K562 (cell line): ENCODE results near the gene VRK1. TPM values are rescaled to one million over a fixed set of nuclear protein-coding genes. Genes with fewer than 3 reads are reported as not detected.

Experiments used
- ATAC-seq: fragments of 200-7000 bp; cut with Tn5 transposase; 3 replicates; pipeline ENCODE4 v1.9.1; 2020; ENCODE audit warnings: moderate library complexity
- BruUV-seq: library from RNA; stranded (reverse); fragments of 400-500 nt; replicated peaks from 2 replicates; lab custom pipeline; 2021; lab: Mats Ljungman, UMichigan
- CTCF ChIA-PET: fragments of 300-600 bp; formaldehyde crosslinking; extraction: SDS; loops from one replicate; lab custom pipeline; 2021; ENCODE audit warnings: low intra/inter-chr PET ratio; lab: Yijun Ruan, JAX
- POLR2A ChIA-PET: fragments of 300-600, 350-650 bp; sonication (Branson Sonifier 250); formaldehyde crosslinking; extraction: SDS; loops from one replicate; lab custom pipeline; 2021; ENCODE audit warnings: antibody characterized with exemption, inconsistent platforms; lab: Yijun Ruan, JAX
- DNase-seq, 4 experiments: peaks; one replicate each; pipeline versions ENCODE4 v3.0.0 to v3.0.0-alpha.2; 2011 to 2018; ENCODE audit warnings: low spot score in 3 of 4, mixed read lengths in 3 of 4; ENCODE audit errors: extremely low read depth in 1 of 4
- FAIRE-seq: peaks from 2 replicates; lab custom pipeline; 2011; peaks lifted over from hg19 to GRCh38; lab: Jason Lieb, UNC
- H2AFZ ChIP-seq: 2 replicates; pipeline ENCODE4 v1.6.0; 2011; ENCODE audit warnings: low read depth, low read length, control low read depth, inconsistent platforms
- H3K27ac ChIP-seq: fragments of 200-600 bp; 3 replicates; pipeline ENCODE4 v1.8.0; 2011; ENCODE audit warnings: low read depth, mild to moderate bottlenecking, control low read depth, inconsistent platforms, low read length, moderate library complexity, mixed read lengths; ENCODE audit errors: extremely low read depth
- H3K27me3 ChIP-seq, 2 experiments: fragments of 300-600 bp in 1 of 2; 2 replicates in 1 of 2; 3 replicates in 1 of 2; pipeline versions ENCODE4 v1.6.0 to v1.8.0; 2011; ENCODE audit warnings: inconsistent platforms in 2 of 2, low read length in 2 of 2, mild to moderate bottlenecking in 1 of 2, mixed read lengths in 1 of 2, moderate library complexity in 1 of 2; ENCODE audit not compliant: control insufficient read depth in 2 of 2, insufficient read depth in 2 of 2
- H3K36me3 ChIP-seq: fragments of 300-600 bp; 3 replicates; pipeline ENCODE4 v1.8.0; 2011; ENCODE audit warnings: mild to moderate bottlenecking, low read length, inconsistent platforms; ENCODE audit not compliant: control insufficient read depth, insufficient read depth
- H3K4me1 ChIP-seq, 2 experiments: fragments of 200-600 bp in 1 of 2; replicated peaks in 1 of 2; 2 replicates in 1 of 2; 3 replicates in 1 of 2; pipeline versions ENCODE4 v1.5.1 to v1.8.0; 2011; ENCODE audit warnings: inconsistent platforms in 2 of 2, low read length in 2 of 2, mild to moderate bottlenecking in 1 of 2, mixed read lengths in 1 of 2, moderate library complexity in 1 of 2; ENCODE audit not compliant: control insufficient read depth in 2 of 2, insufficient read depth in 2 of 2
- H3K4me2 ChIP-seq: 2 replicates; pipeline ENCODE4 v1.6.1; 2011; ENCODE audit warnings: low read length, control low read depth, inconsistent platforms, mixed read lengths; ENCODE audit not compliant: insufficient read depth
- H3K4me3 ChIP-seq: fragments of 200-600 bp; sonication (generic), shearing (Covaris generic); 2 replicates; pipeline ENCODE4 v1.5.1; 2016; ENCODE audit warnings: control low read depth, inconsistent platforms
- H3K79me2 ChIP-seq: fragments of 200-600 bp; 3 replicates; pipeline ENCODE4 v1.8.0; 2011; ENCODE audit warnings: low read length, inconsistent platforms; ENCODE audit not compliant: control insufficient read depth, insufficient read depth
- H3K9ac ChIP-seq, 2 experiments: 2 replicates each; pipeline versions ENCODE4 v1.6.0 to v1.6.1; 2011; ENCODE audit warnings: low read depth in 2 of 2, low read length in 2 of 2, control low read depth in 1 of 2, inconsistent platforms in 1 of 2, mild to moderate bottlenecking in 1 of 2, mixed read lengths in 1 of 2; ENCODE audit not compliant: insufficient read depth in 1 of 2
- H3K9me1 ChIP-seq: one replicate; pipeline ENCODE4 v1.6.0; 2011; ENCODE audit warnings: inconsistent platforms, mild to moderate bottlenecking, low read length, moderate library complexity; ENCODE audit not compliant: control insufficient read depth, insufficient read depth
- H3K9me3 ChIP-seq: replicated peaks from 2 replicates; pipeline ENCODE4 v1.5.1; 2011; ENCODE audit warnings: low read depth, low read length, inconsistent platforms; ENCODE audit not compliant: control insufficient read depth, insufficient read depth
- H4K20me1 ChIP-seq: replicated peaks from 2 replicates; pipeline ENCODE4 v1.6.1; 2011; ENCODE audit warnings: low read length, inconsistent platforms, mixed read lengths; ENCODE audit not compliant: control insufficient read depth, insufficient read depth
- FOXM1 ChIP-seq, 2 experiments: fragments of 450-650 bp in 1 of 2; sonication (generic) in 1 of 2; formaldehyde crosslinking in 1 of 2; IDR thresholded peaks; 2 replicates each; pipeline versions ENCODE4 v1.6.1 to v1.9.0; 2017 to 2022; ENCODE audit warnings: low read depth in 2 of 2, mild to moderate bottlenecking in 2 of 2, missing genetic modification reagents in 1 of 2, moderate library complexity in 1 of 2
- GATAD2A ChIP-seq: fragments of 450-650 bp; IDR thresholded peaks from 2 replicates; pipeline ENCODE4 v1.6.1; 2017
- JUNB ChIP-seq: fragments of 450-650 bp; formaldehyde crosslinking; conservative IDR thresholded peaks from 2 replicates; pipeline ENCODE4 v1.4.0; 2020; ENCODE audit warnings: mild to moderate bottlenecking
- NCOA4 ChIP-seq: fragments of 450-650 bp; IDR thresholded peaks from 2 replicates; pipeline ENCODE4 v1.6.1; 2018; ENCODE audit warnings: mild to moderate bottlenecking; ENCODE audit not compliant: partially characterized antibody
- PPARD ChIP-seq: fragments of 250-450 bp; sonication (Bioruptor Pico); IDR thresholded peaks from 2 replicates; pipeline ENCODE4 v1.8.0; 2022; ENCODE audit warnings: inconsistent platforms, mild to moderate bottlenecking, moderate library complexity
- SRSF9 ChIP-seq: fragments of 200-400 bp; formaldehyde crosslinking; IDR thresholded peaks from 2 replicates; pipeline ENCODE4 v1.6.1; 2017; ENCODE audit warnings: low read depth, low read length, borderline replicate concordance
- TBP ChIP-seq: optimal IDR thresholded peaks from 2 replicates; pipeline ENCODE3; 2011; ENCODE audit warnings: low read depth, low read length, improper control_type of control experiment
- TRIM24 ChIP-seq, 2 experiments: fragments of 450-650 bp; IDR thresholded peaks; 2 replicates each; pipeline ENCODE4 v1.6.1; 2016
- ZKSCAN3 ChIP-seq: fragments of 250-450 bp; sonication (Bioruptor Pico); IDR thresholded peaks from 2 replicates; pipeline ENCODE4 v1.4.0; 2020
- ZNF133 ChIP-seq: fragments of 250-450 bp; sonication (Bioruptor Pico); IDR thresholded peaks from 2 replicates; pipeline ENCODE4 v1.4.0; 2020; ENCODE audit warnings: mild to moderate bottlenecking
- ZNF239 ChIP-seq: fragments of 250-450 bp; sonication (Bioruptor Pico); IDR thresholded peaks from 2 replicates; pipeline ENCODE4 v1.4.0; 2020; ENCODE audit warnings: mild to moderate bottlenecking
- ZNF280A ChIP-seq: fragments of 450-650 bp; IDR thresholded peaks from 2 replicates; pipeline ENCODE4 v1.6.1; 2018; ENCODE audit warnings: mild to moderate bottlenecking, low read depth; ENCODE audit not compliant: partially characterized antibody
- ZNF507 ChIP-seq: conservative IDR thresholded peaks from 2 replicates; pipeline ENCODE4 v1.6.1; 2017; ENCODE audit warnings: missing genetic modification characterization, missing compliant biosample characterization
- ZNF644 ChIP-seq: fragments of 200-800 bp; sonication (Bioruptor generic); IDR thresholded peaks from 2 replicates; pipeline ENCODE4 v1.6.1; 2016; ENCODE audit warnings: low read depth, missing genetic modification characterization, missing compliant biosample characterization
- ZNF780A ChIP-seq: fragments of 250-450 bp; sonication (Bioruptor Pico); IDR thresholded peaks from 2 replicates; pipeline ENCODE4 v1.5.0; 2021; ENCODE audit warnings: mild to moderate bottlenecking
- ZSCAN29 ChIP-seq: fragments of 450-650 bp; IDR thresholded peaks from 2 replicates; pipeline ENCODE4 v1.6.1; 2017
- WGBS: fragments of 100-300 bp; shearing (Covaris generic); methylation state at CpG from one replicate; pipeline ENCODE4 v1.1.6; 2016; ENCODE audit warnings: low coverage, mixed read lengths; ENCODE audit not compliant: insufficient coverage; ENCODE audit errors: missing lambda C conversion rate; 5-methylcytosine and 5-hydroxymethylcytosine counted together
- in situ Hi-C: fragments of 300-500 bp; cut with MboI; formaldehyde crosslinking; loops from 4 replicates; pipeline ENCODE4 v1.15.0; 2018; ENCODE audit warnings: inconsistent platforms, mixed read lengths
- intact Hi-C: fragments of 100-400 bp; cut with micrococcal nuclease; formaldehyde crosslinking; loops from 2 replicates; pipeline ENCODE4 v1.14.2; 2022
- polyA plus RNA-seq, 8 experiments: library from polyadenylated mRNA; depleted of rRNA in 4 of 8; stranded (reverse) in 5 of 8; unstranded in 3 of 8; fragments of >200 nt; fragmentation: Nextera tagmentation in 2 of 8; fragmentation: Illumina TruSeq in 1 of 8; extraction: Ambion mirVana in 2 of 8; extraction: Trizol in 1 of 8; gene quantifications; 2 replicates each; pipeline versions ENCODE4 v1.2.1 to v1.2.3, GENCODE V29; 2011 to 2014; ENCODE audit warnings: inconsistent platforms in 1 of 8, missing spikeins in 1 of 8
- total RNA-seq, 7 experiments: library from RNA; depleted of rRNA in 6 of 7; stranded (reverse); fragments of >200 nt in 6 of 7; fragmentation: Illumina TruSeq in 2 of 7; extraction: Trizol in 2 of 7; gene quantifications; 2 replicates each; pipeline versions ENCODE4 v1.2.1 to v1.2.3, GENCODE V29; 2011 to 2021; ENCODE audit warnings: low replicate concordance in 1 of 7
- TF ChIP-seq, protein P1 (sequence below): fragments of 250-450 bp; sonication (Bioruptor Pico); IDR thresholded peaks from 2 replicates; pipeline ENCODE4 v1.8.0; 2021; ENCODE audit warnings: moderate library complexity, mild to moderate bottlenecking, inconsistent platforms

The VRK1 gene
- total and polyA plus RNA-seq, 9 of the 15 experiments (the other 6 are each of a cell fraction or from before 2014, with no cell fraction given), result 83.6 to 177 (median 116) TPM

- BruUV-seq, result no TSS peak
Observed at GRCh38 chr14:96781371-96781770, 15.8 kb upstream of the VRK1 start.

DNA sequence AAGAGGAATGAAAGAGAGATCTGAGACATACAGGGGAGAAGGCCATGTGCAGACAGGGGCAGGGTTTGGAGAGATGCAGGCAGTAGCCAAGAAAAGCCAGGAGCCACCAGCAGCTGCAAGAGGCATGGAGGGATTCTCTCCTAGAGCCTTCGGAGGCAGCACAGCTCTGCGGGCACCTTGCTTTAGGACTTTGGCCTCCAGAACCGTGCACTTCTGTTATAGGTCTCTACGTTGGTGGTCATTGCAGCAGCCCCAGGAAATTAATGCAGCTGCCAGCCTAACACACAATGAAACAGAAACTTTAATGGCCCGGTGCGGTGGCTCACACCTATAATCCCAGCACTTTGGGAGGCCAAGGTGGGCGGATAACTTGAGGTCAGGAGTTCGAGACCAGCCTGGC is 14.7 kb upstream of the VRK1 start:
- Histone ChIP-seq H3K27me3 (peaks cover 39 to 40% of the 10 kb centered on the region in 2 experiments), H3K9ac (no peak overlapping the region), H3K27ac (no peak overlapping the region), H3K79me2 (no peaks in the 10 kb centered on the region), H2AFZ (no peak overlapping the region), H3K9me3 (no peaks in the 10 kb centered on the region), H4K20me1 (no peaks in the 10 kb centered on the region), H3K36me3 (no peaks in the 10 kb centered on the region), H3K4me3 (no peak overlapping the region), H3K4me2 (no peak overlapping the region), H3K4me1 (no peaks in the 10 kb centered on the region), H3K9me1 (no peaks in the 10 kb centered on the region)
- DNase-seq (no peak), ATAC-seq (no peak), FAIRE-seq (no peak)
- 3% methylated on average over 8 of the region's 8 CpGs for WGBS
- intact Hi-C loops (no loop called here), in situ Hi-C loops (no loop called here)
- POLR2A ChIA-PET, result no interaction called here
- no TSS peak for BruUV-seq
- CTCF ChIA-PET, result no interaction called here
- TF ChIP-seq ZKSCAN3 (CRISPR knock-in tag) (no peak), ZNF780A (no peak), NCOA4 (no peak), ZNF507 (tag) (no peak), TRIM24 (IDR thresholded peaks at IDR 0.05) (no peak), TBP (no peak), PPARD (CRISPR knock-in tag) (no peak), JUNB (no peak), ZNF644 (tag) (no peak), SRSF9 (no peak), ZNF239 (no peak), FOXM1 (IDR thresholded peaks at IDR 0.05; ENCODE audit: low read depth) (no peak), FOXM1 (CRISPR knock-in tag; IDR thresholded peaks at IDR 0.05; ENCODE audit: low read depth) (no peak), ZNF280A (no peak)
- TF ChIP-seq, protein P1, sequence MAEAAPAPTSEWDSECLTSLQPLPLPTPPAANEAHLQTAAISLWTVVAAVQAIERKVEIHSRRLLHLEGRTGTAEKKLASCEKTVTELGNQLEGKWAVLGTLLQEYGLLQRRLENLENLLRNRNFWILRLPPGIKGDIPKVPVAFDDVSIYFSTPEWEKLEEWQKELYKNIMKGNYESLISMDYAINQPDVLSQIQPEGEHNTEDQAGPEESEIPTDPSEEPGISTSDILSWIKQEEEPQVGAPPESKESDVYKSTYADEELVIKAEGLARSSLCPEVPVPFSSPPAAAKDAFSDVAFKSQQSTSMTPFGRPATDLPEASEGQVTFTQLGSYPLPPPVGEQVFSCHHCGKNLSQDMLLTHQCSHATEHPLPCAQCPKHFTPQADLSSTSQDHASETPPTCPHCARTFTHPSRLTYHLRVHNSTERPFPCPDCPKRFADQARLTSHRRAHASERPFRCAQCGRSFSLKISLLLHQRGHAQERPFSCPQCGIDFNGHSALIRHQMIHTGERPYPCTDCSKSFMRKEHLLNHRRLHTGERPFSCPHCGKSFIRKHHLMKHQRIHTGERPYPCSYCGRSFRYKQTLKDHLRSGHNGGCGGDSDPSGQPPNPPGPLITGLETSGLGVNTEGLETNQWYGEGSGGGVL, result no peak

More at GRCh38 chr14:96781371-96781770, 15.8 kb upstream of the VRK1 start:
- Histone ChIP-seq H2AFZ (no peak overlapping the region), H3K4me3 (no peak overlapping the region), H3K9me1 (no peaks in the 10 kb centered on the region), H3K9me3 (no peaks in the 10 kb centered on the region), H3K4me1 (no peaks in the 10 kb centered on the region), H3K27me3 (peaks cover 35 to 36% of the 10 kb centered on the region in 2 experiments), H3K4me2 (no peak overlapping the region), H3K9ac (no peak overlapping the region), H3K27ac (no peak overlapping the region), H3K36me3 (no peaks in the 10 kb centered on the region), H3K79me2 (no peaks in the 10 kb centered on the region), H4K20me1 (no peaks in the 10 kb centered on the region)
- no peak for FAIRE-seq
- DNase-seq, result no peak
- CTCF ChIA-PET, result no interaction called here
- intact Hi-C loops, result no loop called here
- POLR2A ChIA-PET, result no interaction called here
- in situ Hi-C loops, result no loop called here
- ATAC-seq, result no peak
- WGBS, result 6% methylated on average over 3 of the region's 3 CpGs
- TF ChIP-seq GATAD2A (no peak), ZSCAN29 (no peak), ZNF133 (CRISPR knock-in tag) (no peak)
